ENCODE data around the gene RIT2.

RIT2 gene

GRCh38 chr18:43034683-43035500 is 80.6 kb downstream of the RIT2 start:
- DNase-seq (ENCODE audit: low spot score in 2 of 2) = no peak
- Mint-ChIP-seq H3K27me3 (no peaks in the 10 kb centered on the region), H3K9me3 (peaks cover 27% of the 10 kb centered on the region), H3K27ac (ENCODE audit: low read depth) (no peak overlapping the region), H3K4me1 (no peaks in the 10 kb centered on the region), H3K36me3 (ENCODE audit: insufficient read depth) (no peaks in the 10 kb centered on the region), H3K4me3 (no peak overlapping the region)
- ATAC-seq (replicated peaks; ENCODE audit: extremely low read depth, poor library complexity, severe bottlenecking) = no peak

GRCh38 chr18:43031169-43031568 is 84.3 kb downstream of the RIT2 start:
- Mint-ChIP-seq H3K4me3 (no peak overlapping the region), H3K4me1 (no peaks in the 10 kb centered on the region), H3K9me3 (peaks cover 16% of the 10 kb centered on the region), H3K36me3 (ENCODE audit: insufficient read depth) (no peaks in the 10 kb centered on the region), H3K27ac (ENCODE audit: low read depth) (no peak overlapping the region), H3K27me3 (no peaks in the 10 kb centered on the region)
- DNase-seq (ENCODE audit: low spot score in 2 of 2) (no peak), ATAC-seq (replicated peaks; ENCODE audit: extremely low read depth, poor library complexity, severe bottlenecking) (no peak)

DNA sequence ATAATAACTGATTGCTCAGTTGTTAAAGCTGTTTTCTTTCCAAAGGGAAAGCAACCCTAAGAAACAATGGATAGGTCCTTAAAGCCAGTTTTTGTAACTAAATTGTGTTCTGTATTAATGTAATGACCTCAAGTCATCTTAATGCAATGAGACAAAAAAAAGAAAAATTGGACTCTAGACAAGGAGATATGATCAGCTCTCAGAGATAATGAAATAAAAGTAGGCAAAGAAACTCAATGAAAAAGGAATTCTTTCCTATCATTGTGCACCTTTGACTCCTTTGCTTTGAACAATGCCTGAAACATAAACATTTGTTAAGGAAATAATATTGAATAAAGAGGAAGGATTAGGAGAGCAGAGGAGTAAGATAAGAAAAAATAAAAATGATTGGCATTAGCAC is 86.1 kb downstream of the RIT2 start:
- H3K27me3 Mint-ChIP-seq = no peaks in the 10 kb centered on the region
- H3K9me3 Mint-ChIP-seq = peaks cover 2% of the 10 kb centered on the region
- ATAC-seq (replicated peaks; ENCODE audit: extremely low read depth, poor library complexity, severe bottlenecking) (no peak), DNase-seq (ENCODE audit: low spot score in 2 of 2) (no peak)
- H3K4me1 Mint-ChIP-seq = no peaks in the 10 kb centered on the region
- H3K36me3 Mint-ChIP-seq (ENCODE audit: insufficient read depth) = no peaks in the 10 kb centered on the region
- no peak overlapping the region for H3K27ac Mint-ChIP-seq (ENCODE audit: low read depth)
- H3K4me3 Mint-ChIP-seq = no peak overlapping the region

- H3K9me3 Mint-ChIP-seq = peaks cover 17% of the 10 kb centered on the region
- no peaks in the 10 kb centered on the region for H3K36me3 Mint-ChIP-seq (ENCODE audit: insufficient read depth)
- ATAC-seq (replicated peaks; ENCODE audit: extremely low read depth, poor library complexity, severe bottlenecking) (no peak), DNase-seq (ENCODE audit: low spot score in 2 of 2) (no peak)
- H3K4me1 Mint-ChIP-seq = no peaks in the 10 kb centered on the region
- no peak overlapping the region for H3K27ac Mint-ChIP-seq (ENCODE audit: low read depth)
- H3K4me3 Mint-ChIP-seq = no peak overlapping the region
- no peaks in the 10 kb centered on the region for H3K27me3 Mint-ChIP-seq
These were observed 92.6 kb downstream of the RIT2 start for GRCh38 chr18:43022874-43023273.

DNA sequence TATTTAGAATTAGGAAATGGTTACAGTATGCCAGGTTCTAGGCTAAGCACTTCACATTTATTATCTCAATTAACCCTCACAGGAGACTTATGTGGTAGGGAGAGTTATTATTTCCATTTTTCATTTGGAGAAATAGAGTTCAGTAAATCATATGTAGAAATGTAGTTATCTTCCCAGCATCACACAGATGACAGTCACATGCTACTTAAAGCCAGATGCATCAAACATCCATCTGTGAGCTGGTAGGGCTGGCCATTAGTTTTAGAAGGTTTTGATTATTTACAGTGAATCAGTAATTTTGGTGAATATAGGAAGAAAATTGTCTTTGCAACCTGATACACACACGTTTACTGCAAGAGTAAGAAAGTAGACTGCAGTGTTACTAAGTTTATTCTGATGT is 97.9 kb downstream of the RIT2 start:
- no peaks in the 10 kb centered on the region for H3K36me3 Mint-ChIP-seq (ENCODE audit: insufficient read depth)
- peaks cover 23% of the 10 kb centered on the region for H3K9me3 Mint-ChIP-seq
- H3K27ac Mint-ChIP-seq (ENCODE audit: low read depth) = no peak overlapping the region
- DNase-seq (ENCODE audit: low spot score in 2 of 2) (no peak), ATAC-seq (replicated peaks; ENCODE audit: extremely low read depth, poor library complexity, severe bottlenecking) (no peak)
- no peaks in the 10 kb centered on the region for H3K27me3 Mint-ChIP-seq
- H3K4me3 Mint-ChIP-seq = no peak overlapping the region
- H3K4me1 Mint-ChIP-seq = no peaks in the 10 kb centered on the region

GRCh38 chr18:43013486-43013885 is 102.0 kb downstream of the RIT2 start:
- ATAC-seq (replicated peaks; ENCODE audit: extremely low read depth, poor library complexity, severe bottlenecking) (no peak), DNase-seq (ENCODE audit: low spot score in 2 of 2) (no peak)
- Mint-ChIP-seq H3K36me3 (ENCODE audit: insufficient read depth) (no peaks in the 10 kb centered on the region), H3K4me3 (no peak overlapping the region), H3K9me3 (peaks cover 18% of the 10 kb centered on the region), H3K4me1 (no peaks in the 10 kb centered on the region), H3K27me3 (no peaks in the 10 kb centered on the region), H3K27ac (ENCODE audit: low read depth) (no peak overlapping the region)

GRCh38 chr18:43012951-43013350 is 102.5 kb downstream of the RIT2 start:
- H3K9me3 Mint-ChIP-seq = peaks cover 18% of the 10 kb centered on the region
- H3K27me3 Mint-ChIP-seq = no peaks in the 10 kb centered on the region
- no peak for DNase-seq (ENCODE audit: low spot score in 2 of 2)
- no peak overlapping the region for H3K27ac Mint-ChIP-seq (ENCODE audit: low read depth)
- H3K4me3 Mint-ChIP-seq = no peak overlapping the region
- ATAC-seq (replicated peaks; ENCODE audit: extremely low read depth, poor library complexity, severe bottlenecking) = no peak
- H3K4me1 Mint-ChIP-seq = no peaks in the 10 kb centered on the region
- H3K36me3 Mint-ChIP-seq (ENCODE audit: insufficient read depth) = no peaks in the 10 kb centered on the region

DNA sequence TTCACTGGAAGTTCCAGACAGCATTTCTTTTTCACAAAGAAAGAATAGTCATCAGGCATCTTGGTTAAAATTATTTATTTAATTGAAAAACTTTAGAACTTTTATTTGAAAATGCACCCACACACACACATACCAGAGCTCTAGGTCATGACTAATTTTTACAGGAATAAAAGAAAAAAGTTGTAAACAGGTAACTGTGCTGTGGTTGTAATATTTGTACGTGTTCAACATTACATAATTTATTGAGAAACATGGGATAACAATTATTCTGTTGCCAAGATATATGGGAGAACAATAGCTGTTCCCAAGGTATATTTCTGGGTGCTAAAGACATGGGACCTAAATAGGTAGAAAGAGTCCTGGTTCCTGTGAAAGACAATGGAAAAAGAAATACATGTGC is 104.9 kb downstream of the RIT2 start:
- Mint-ChIP-seq H3K4me1 (no peaks in the 10 kb centered on the region), H3K27me3 (no peaks in the 10 kb centered on the region), H3K36me3 (ENCODE audit: insufficient read depth) (no peaks in the 10 kb centered on the region), H3K4me3 (no peak overlapping the region), H3K9me3 (peaks cover 27% of the 10 kb centered on the region), H3K27ac (ENCODE audit: low read depth) (no peak overlapping the region)
- DNase-seq (ENCODE audit: low spot score in 2 of 2) = no peak
- no peak for ATAC-seq (replicated peaks; ENCODE audit: extremely low read depth, poor library complexity, severe bottlenecking)

DNA sequence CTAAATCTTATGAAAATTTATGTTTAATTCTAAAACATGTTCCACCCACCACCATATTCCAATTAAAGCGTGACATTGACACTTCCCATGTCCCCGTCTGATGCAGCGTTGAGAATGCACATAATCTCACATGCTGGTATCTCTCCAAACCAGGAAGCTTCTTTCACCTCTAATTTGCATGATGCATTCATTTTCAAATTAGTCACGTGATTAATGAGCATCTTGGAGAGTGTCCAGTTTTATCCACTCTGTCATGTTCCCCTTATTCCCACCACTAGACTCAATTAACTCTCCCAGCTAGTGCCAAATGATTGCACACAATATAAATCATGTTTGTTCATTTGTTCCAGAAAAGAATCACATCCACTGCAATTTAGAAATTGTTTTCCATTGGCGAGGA is 105.8 kb downstream of the RIT2 start:
- Mint-ChIP-seq H3K4me1 (no peaks in the 10 kb centered on the region), H3K4me3 (no peak overlapping the region), H3K27me3 (no peaks in the 10 kb centered on the region), H3K36me3 (ENCODE audit: insufficient read depth) (no peaks in the 10 kb centered on the region), H3K9me3 (peaks cover 22% of the 10 kb centered on the region), H3K27ac (ENCODE audit: low read depth) (no peak overlapping the region)
- DNase-seq (ENCODE audit: low spot score in 2 of 2) (no peak), ATAC-seq (replicated peaks; ENCODE audit: extremely low read depth, poor library complexity, severe bottlenecking) (no peak)

DNA sequence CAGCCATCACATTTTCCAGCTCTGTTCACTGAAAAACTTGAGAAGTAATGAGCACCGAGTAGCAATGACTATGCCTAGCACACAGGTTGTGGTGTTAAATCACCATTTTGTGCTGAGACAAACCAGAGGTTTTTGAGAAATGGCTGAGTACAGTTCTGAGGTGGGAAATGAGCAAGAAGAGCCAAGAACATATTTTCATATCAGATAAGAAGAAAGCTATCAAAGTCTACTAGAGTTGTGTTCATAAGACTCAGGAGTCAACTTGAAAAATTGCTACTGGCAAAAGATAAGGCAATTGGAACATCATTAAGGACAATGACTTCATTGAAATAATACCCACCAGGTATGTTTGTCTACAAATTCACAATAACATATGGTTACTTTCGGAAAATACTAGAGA is 108.1 kb downstream of the RIT2 start:
- H3K36me3 Mint-ChIP-seq (ENCODE audit: insufficient read depth) = no peaks in the 10 kb centered on the region
- no peak overlapping the region for H3K4me3 Mint-ChIP-seq
- no peaks in the 10 kb centered on the region for H3K4me1 Mint-ChIP-seq
- ATAC-seq (replicated peaks; ENCODE audit: extremely low read depth, poor library complexity, severe bottlenecking) (no peak), DNase-seq (ENCODE audit: low spot score in 2 of 2) (no peak)
- no peak overlapping the region for H3K27ac Mint-ChIP-seq (ENCODE audit: low read depth)
- peaks cover 33% of the 10 kb centered on the region for H3K9me3 Mint-ChIP-seq
- no peaks in the 10 kb centered on the region for H3K27me3 Mint-ChIP-seq

DNA sequence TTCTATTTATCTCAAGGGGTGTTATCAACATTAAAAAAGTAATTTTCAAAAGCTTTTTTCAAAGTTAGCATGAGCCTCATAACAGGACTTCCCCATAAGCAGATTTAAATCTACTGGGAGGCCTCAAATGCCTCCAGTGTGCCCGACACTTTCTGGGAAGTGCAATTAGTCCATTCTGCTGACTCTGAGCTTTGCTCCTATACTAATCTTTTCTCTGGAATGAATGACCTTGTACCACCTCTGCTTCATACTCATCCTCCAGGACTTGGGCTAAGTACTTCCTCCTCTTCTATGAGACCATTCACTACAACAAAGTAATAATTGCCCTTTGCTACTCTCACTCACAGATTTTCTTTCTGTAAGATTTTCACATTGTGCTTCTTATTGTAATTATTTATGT is 111.1 kb downstream of the RIT2 start:
- no peak for DNase-seq (ENCODE audit: low spot score in 2 of 2)
- H3K27me3 Mint-ChIP-seq = no peaks in the 10 kb centered on the region
- H3K9me3 Mint-ChIP-seq = peaks cover 44% of the 10 kb centered on the region
- H3K4me1 Mint-ChIP-seq = no peaks in the 10 kb centered on the region
- no peak overlapping the region for H3K4me3 Mint-ChIP-seq
- H3K27ac Mint-ChIP-seq (ENCODE audit: low read depth) = no peak overlapping the region
- H3K36me3 Mint-ChIP-seq (ENCODE audit: insufficient read depth) = no peaks in the 10 kb centered on the region
- no peak for ATAC-seq (replicated peaks; ENCODE audit: extremely low read depth, poor library complexity, severe bottlenecking)

DNA sequence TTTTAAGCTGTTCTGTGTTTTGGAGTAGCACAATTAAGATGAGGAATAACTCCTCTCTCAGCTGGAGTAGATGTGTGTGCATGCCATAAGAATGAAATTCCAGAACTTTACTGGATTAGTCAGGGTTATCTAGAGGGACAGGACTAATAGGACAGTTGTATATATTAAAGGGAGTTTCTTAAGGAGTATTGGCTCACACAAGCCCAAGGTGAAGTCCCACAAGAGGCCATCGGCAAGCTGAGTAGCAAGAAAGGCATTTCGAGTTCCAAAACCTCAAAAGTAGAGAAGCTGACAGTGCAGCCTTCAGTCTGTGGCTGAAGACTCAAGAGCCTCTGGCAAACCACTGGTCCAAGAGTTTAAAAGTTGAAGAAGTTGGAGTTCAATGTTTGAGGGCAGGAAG is 113.7 kb downstream of the RIT2 start:
- DNase-seq (ENCODE audit: low spot score in 2 of 2) = no peak
- H3K4me3 Mint-ChIP-seq = no peak overlapping the region
- ATAC-seq (replicated peaks; ENCODE audit: extremely low read depth, poor library complexity, severe bottlenecking) = no peak
- H3K9me3 Mint-ChIP-seq = peaks cover 39% of the 10 kb centered on the region
- no peaks in the 10 kb centered on the region for H3K27me3 Mint-ChIP-seq
- H3K4me1 Mint-ChIP-seq = no peaks in the 10 kb centered on the region
- H3K27ac Mint-ChIP-seq (ENCODE audit: low read depth) = no peak overlapping the region
- H3K36me3 Mint-ChIP-seq (ENCODE audit: insufficient read depth) = peaks cover 1% of the 10 kb centered on the region

DNA sequence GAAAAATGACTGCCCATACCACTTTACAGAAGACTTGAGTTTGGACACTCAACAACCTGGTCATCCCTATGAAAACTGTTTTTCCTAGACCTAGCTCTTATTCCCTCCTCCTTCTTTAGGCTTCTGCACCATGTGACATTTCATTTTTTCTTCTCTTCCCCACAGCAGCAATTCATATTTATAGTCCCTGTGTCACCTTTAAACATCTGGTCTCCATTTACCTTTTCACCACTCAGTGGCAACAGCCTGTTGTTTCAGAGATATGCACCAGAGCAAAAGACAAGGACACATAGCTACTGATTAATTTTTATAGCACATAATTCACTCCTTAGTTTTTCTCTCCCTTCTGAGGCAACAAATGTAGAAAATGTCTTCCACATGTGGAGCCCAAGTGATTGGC is 118.7 kb downstream of the RIT2 start:
- Mint-ChIP-seq H3K9me3 (peaks cover 23% of the 10 kb centered on the region), H3K4me3 (no peak overlapping the region), H3K4me1 (no peaks in the 10 kb centered on the region), H3K27me3 (no peaks in the 10 kb centered on the region), H3K36me3 (ENCODE audit: insufficient read depth) (peaks cover 1% of the 10 kb centered on the region), H3K27ac (ENCODE audit: low read depth) (no peak overlapping the region)
- ATAC-seq (replicated peaks; ENCODE audit: extremely low read depth, poor library complexity, severe bottlenecking) (no peak), DNase-seq (ENCODE audit: low spot score in 2 of 2) (no peak)
